NCI-H2171 (cell line): ENCODE measurements around the gene SRSF5.
A peak's percentile ranks its signal among the peaks of the same experiment; 100 is the strongest.
"Not testable (repeated sequence)": the region's sequence is repeated elsewhere in the genome, so short reads cannot be mapped to it uniquely, and the experiment has no call there.

Experiments
- DNase-seq: peaks from one replicate; lab custom pipeline; 2025; lab: John Stamatoyannopoulos, UW

Gene SRSF5

DNA sequence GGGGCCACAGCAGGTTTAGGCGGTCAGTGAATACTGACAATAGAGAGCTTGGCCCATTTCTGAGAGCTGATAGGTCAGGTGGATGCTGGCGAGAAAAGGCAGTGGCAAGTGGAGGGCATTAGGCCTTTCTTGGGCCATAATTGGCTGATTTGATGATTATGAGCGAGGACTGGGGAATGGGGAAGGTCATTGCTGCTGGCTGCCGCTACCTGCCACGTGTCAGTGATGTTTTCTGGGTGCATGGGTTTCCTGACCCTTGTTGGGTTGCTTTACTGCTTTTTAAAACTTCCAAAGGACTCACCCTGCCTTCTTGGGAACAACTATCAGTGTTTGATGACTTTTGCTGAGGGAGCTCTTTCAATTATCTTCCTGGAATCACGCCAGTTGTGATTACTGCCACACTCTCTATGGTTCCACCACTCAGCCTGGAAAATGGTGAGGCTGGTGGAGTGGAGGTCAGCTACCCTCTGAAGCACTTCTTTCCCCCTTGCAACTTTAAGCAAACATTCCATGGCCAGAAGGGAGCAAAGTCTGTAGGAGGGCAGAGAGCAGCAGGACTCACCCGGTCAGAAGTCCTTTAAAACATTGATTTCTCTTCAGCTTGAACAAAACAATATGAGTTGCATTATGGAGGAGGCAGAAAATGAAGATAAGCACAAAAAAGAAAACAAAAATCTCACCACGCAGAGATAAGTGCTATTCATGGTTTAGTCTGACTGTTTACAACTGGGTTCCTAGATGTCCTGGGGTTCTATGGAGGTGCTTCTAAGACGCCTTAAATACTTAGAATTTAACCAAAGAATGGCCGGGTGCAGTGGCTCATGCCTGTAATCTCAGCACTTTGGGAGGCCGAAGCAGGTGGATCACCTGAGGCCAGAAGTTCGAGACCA, 42.2 kb downstream of the SRSF5 start:
- DNase-seq, result no peak

DNA sequence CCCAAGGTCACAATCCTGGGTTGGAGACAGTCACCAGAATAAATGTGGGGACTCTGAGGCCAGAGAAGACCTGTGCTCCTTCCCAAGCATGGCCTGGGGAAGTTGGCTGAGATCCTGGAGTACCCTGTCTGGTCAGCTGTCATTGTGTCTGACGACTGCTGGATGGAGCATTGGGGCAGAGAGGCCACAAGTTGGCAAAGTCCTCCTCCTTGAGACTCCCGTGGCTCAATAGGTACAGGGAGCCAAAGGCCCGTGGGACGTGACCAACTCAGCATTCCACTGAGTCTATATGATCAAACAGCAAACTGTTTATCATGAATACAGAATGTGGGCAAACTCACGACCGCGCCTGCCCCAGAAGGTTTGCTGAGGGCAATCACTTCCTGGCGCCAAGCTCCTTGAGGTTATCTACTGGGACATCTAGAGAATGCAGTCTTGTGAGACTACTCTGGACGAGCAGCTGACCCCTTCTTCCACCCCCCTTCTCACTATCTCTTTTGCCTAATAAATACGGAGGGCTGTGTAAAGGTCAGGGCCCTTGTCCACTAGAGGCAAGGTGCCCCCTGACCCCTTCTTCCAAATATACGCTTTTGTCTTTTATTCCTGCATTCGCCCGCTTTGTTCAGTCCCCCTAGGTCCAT, 44.4 kb downstream of the SRSF5 start:
- no peak for DNase-seq

DNA sequence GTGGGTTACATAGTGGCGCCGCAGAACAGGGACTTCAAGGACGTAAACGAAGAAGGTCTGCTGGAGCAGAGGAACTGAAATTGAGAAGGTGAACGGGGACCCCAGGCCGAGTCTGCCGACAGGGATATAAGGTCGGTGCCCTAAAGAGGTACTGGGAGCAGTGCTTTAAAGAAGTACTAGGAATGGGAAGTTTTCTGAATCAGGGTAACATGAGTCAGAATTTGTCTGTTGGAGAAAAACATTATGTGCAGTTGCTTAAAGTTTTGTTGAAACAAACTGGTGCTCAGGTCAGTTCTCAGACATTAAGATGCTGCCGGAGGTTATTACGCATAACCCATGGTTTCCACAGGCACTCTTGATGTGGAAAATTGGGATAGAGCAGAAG, 44.9 kb downstream of the SRSF5 start:
- no peak for DNase-seq

GRCh38 chr14:69812711-69813110, 45.8 kb downstream of the SRSF5 start:
- no peak for DNase-seq

GRCh38 chr14:69813346-69813745, 46.4 kb downstream of the SRSF5 start:
- DNase-seq, result not testable (repeated sequence)

- DNase-seq, result no peak
Measured at GRCh38 chr14:69814397-69814796, 47.5 kb downstream of the SRSF5 start.

- no peak for DNase-seq
Measured at GRCh38 chr14:69815556-69815955, 48.6 kb downstream of the SRSF5 start.

GRCh38 chr14:69816216-69816615, 49.3 kb downstream of the SRSF5 start:
- DNase-seq, result no peak

DNA sequence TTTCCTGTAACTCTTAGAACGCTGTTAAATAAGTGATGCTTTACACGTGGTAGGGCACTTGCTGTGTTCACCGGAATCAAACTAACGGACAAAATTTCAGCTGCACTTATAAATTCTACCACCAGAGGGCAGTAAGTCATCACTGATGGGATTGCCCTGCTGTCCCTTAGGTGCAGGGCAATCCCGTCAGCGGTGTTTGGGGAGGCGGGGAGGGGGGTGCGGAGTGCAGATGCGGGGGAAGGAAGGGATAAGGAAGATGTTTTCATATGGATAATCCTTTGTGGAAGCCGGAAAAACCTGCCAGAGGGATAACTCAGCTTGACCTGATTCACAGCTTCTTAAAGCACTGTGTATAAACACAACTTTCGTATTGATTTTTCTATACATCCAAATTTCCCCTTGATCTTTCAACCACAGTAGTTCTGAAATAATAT, 51.8 kb downstream of the SRSF5 start:
- DNase-seq, result peak; percentile 30

- no peak for DNase-seq
Measured at GRCh38 chr14:69819607-69820006, 52.7 kb downstream of the SRSF5 start.

DNA sequence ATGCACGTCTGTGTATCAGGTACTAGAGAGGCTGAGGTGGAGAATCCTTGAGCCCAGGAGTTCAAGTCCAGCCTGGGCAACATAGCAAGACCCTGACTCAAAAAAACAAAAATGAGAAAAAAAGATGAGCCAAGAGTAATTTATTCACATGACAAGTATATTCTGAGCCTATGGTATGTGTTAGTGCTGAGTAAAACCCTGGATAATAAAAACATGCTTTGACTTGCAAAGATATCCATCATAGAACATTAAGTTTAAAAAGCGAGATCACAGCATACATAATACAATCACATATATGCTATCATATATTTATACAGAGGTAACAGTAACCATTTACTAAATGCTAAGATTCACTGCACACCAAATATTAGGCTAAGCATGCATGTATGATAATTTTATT, 54.0 kb downstream of the SRSF5 start:
- no peak for DNase-seq
